Measurements from ENCODE around the gene TMC3. TPM values are rescaled to one million over a fixed set of nuclear protein-coding genes. Genes with fewer than 3 reads are reported as not detected.

TMC3 gene
- total RNA-seq, 1 donor from 2014 or later: 0.13 TPM

GRCh38 chr15:81303244-81304225 lies 70.5 kb downstream of the TMC3 start:
- Mint-ChIP-seq H3K27ac (peak overlapping the region; percentile 60), H3K4me3 (no peak overlapping the region), H3K4me1 (peaks cover 18% of the 10 kb centered on the region), H3K9me3 (no peaks in the 10 kb centered on the region), H3K27me3 (ENCODE audit: insufficient read depth, low read depth) (peaks cover 16% of the 10 kb centered on the region), H3K36me3 (no peaks in the 10 kb centered on the region)
- H3K36me3 ChIP-seq: no peaks in the 10 kb centered on the region
- no peaks in the 10 kb centered on the region for H3K9me3 ChIP-seq (ENCODE audit: low read depth)
- peak overlapping the region; percentile 87 for H2AFZ ChIP-seq (replicated peaks)
- H3K27ac ChIP-seq: no peak overlapping the region
- H3K4me2 ChIP-seq: peak overlapping the region; percentile 56
- no peaks in the 10 kb centered on the region for H3K27me3 ChIP-seq
- no peak for TF ChIP-seq CTCF (IDR thresholded peaks at IDR 0.05)
- TF ChIP-seq EZH2phosphoT487 (IDR thresholded peaks at IDR 0.05): no peak
- TF ChIP-seq EZH2 (IDR thresholded peaks at IDR 0.05): no peak
- H3K4me3 ChIP-seq: no peak overlapping the region
- H3K79me2 ChIP-seq (ENCODE audit: low read depth): no peaks in the 10 kb centered on the region
- H3K9ac ChIP-seq: no peak overlapping the region
- DNase-seq (ENCODE audit: low spot score): peak; percentile 52
- H4K20me1 ChIP-seq (ENCODE audit: low read depth): no peaks in the 10 kb centered on the region
- peaks cover 23% of the 10 kb centered on the region for H3K4me1 ChIP-seq
- peaks cover 8% of the 10 kb centered on the region for H3F3A ChIP-seq (ENCODE audit: low read depth)

GRCh38 chr15:81302701-81303109 lies 71.3 kb downstream of the TMC3 start:
- no peak for DNase-seq (ENCODE audit: low spot score)
- Histone ChIP-seq H2AFZ (replicated peaks) (no peak overlapping the region), H3K36me3 (no peaks in the 10 kb centered on the region), H3K27me3 (no peaks in the 10 kb centered on the region), H3K79me2 (ENCODE audit: low read depth) (no peaks in the 10 kb centered on the region), H3K9ac (no peak overlapping the region), H3K27ac (no peak overlapping the region), H4K20me1 (ENCODE audit: low read depth) (no peaks in the 10 kb centered on the region), H3F3A (ENCODE audit: low read depth) (peaks cover 8% of the 10 kb centered on the region), H3K4me1 (peaks cover 23% of the 10 kb centered on the region), H3K9me3 (ENCODE audit: low read depth) (no peaks in the 10 kb centered on the region), H3K4me2 (no peak overlapping the region), H3K4me3 (no peak overlapping the region)
- H3K4me1 Mint-ChIP-seq: peaks cover 18% of the 10 kb centered on the region
- no peaks in the 10 kb centered on the region for H3K36me3 Mint-ChIP-seq
- TF ChIP-seq EZH2 (IDR thresholded peaks at IDR 0.05): no peak
- TF ChIP-seq EZH2phosphoT487 (IDR thresholded peaks at IDR 0.05): no peak
- no peak for TF ChIP-seq CTCF (IDR thresholded peaks at IDR 0.05)
- peaks cover 14% of the 10 kb centered on the region for H3K27me3 Mint-ChIP-seq (ENCODE audit: insufficient read depth, low read depth)
- H3K27ac Mint-ChIP-seq: no peak overlapping the region
- H3K4me3 Mint-ChIP-seq: no peak overlapping the region
- no peaks in the 10 kb centered on the region for H3K9me3 Mint-ChIP-seq

- Mint-ChIP-seq H3K27ac (no peak overlapping the region), H3K4me1 (peaks cover 18% of the 10 kb centered on the region), H3K27me3 (ENCODE audit: insufficient read depth, low read depth) (peaks cover 11% of the 10 kb centered on the region), H3K9me3 (no peaks in the 10 kb centered on the region), H3K4me3 (no peak overlapping the region), H3K36me3 (no peaks in the 10 kb centered on the region)
- no peak overlapping the region for H3K9ac ChIP-seq
- no peaks in the 10 kb centered on the region for H3K79me2 ChIP-seq (ENCODE audit: low read depth)
- no peak for DNase-seq (ENCODE audit: low spot score)
- H3K36me3 ChIP-seq: no peaks in the 10 kb centered on the region
- H4K20me1 ChIP-seq (ENCODE audit: low read depth): no peaks in the 10 kb centered on the region
- H3K9me3 ChIP-seq (ENCODE audit: low read depth): no peaks in the 10 kb centered on the region
- TF ChIP-seq CTCF (IDR thresholded peaks at IDR 0.05): no peak
- TF ChIP-seq EZH2 (IDR thresholded peaks at IDR 0.05): no peak
- TF ChIP-seq EZH2phosphoT487 (IDR thresholded peaks at IDR 0.05): no peak
- H3F3A ChIP-seq (ENCODE audit: low read depth): peaks cover 8% of the 10 kb centered on the region
- no peak overlapping the region for H3K4me2 ChIP-seq
- no peak overlapping the region for H3K4me3 ChIP-seq
- H2AFZ ChIP-seq (replicated peaks): no peak overlapping the region
- H3K27me3 ChIP-seq: no peaks in the 10 kb centered on the region
- H3K27ac ChIP-seq: no peak overlapping the region
- H3K4me1 ChIP-seq: peaks cover 23% of the 10 kb centered on the region
These were observed 72.1 kb downstream of the TMC3 start for GRCh38 chr15:81301815-81302399.

Data from neural progenitor cell (in vitro differentiated cells).